GM18502 (cell line): ENCODE measurements around the gene CSTB.

Experiments used
- ATAC-seq: cut with Tn5 transposase; IDR thresholded peaks from one replicate; pipeline ENCODE4 v1.9.1; 2021; ENCODE audit warnings: mild to moderate bottlenecking; ENCODE audit not compliant: unreplicated experiment, poor library complexity

Gene CSTB

DNA sequence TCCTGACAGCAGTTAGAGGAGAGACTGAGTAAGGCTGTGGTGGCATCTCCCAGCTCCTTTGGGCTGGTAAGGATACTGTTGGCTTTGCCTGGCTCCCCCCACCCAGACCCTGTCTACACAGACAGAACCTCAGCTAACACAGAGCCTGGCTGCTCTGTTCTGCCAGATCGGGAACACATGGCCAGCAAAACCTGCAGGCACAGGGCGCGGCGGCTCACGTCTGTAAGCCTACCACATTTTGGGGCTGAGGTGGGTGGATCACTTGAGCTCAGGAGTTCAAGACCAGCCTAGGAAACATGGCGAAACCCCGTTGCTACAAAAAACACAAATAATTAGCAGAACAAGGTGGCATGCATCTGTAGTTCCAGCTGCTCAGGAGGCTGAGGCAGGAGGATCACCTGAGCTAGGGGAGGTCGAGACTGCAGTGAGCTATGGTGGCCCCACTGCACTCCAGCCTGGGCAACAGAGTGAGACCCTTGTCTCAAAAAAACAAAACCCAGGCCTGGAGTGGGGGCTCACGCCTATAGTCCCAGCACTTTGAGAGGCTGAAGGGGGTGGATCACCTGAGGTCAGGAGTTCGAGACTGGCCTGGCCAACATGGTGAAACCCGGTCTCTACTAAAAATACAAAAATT lies 6.7 kb downstream of the CSTB start:
- no peak for ATAC-seq

DNA sequence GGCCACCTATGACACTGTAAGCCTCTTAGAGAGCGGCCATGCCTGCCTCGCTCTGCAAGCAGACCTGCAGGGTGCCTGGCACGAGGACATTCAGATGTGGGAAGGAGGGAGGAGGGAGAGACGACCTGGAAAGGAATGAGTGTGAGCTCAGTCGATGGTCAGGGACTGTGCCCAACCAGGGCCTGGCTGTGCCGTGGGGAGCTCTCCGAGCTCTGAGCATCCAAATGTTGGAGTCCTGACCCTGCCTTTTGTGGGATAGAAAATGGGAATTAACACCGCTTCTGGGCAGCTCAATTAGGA lies 7.3 kb downstream of the CSTB start:
- no peak for ATAC-seq

DNA sequence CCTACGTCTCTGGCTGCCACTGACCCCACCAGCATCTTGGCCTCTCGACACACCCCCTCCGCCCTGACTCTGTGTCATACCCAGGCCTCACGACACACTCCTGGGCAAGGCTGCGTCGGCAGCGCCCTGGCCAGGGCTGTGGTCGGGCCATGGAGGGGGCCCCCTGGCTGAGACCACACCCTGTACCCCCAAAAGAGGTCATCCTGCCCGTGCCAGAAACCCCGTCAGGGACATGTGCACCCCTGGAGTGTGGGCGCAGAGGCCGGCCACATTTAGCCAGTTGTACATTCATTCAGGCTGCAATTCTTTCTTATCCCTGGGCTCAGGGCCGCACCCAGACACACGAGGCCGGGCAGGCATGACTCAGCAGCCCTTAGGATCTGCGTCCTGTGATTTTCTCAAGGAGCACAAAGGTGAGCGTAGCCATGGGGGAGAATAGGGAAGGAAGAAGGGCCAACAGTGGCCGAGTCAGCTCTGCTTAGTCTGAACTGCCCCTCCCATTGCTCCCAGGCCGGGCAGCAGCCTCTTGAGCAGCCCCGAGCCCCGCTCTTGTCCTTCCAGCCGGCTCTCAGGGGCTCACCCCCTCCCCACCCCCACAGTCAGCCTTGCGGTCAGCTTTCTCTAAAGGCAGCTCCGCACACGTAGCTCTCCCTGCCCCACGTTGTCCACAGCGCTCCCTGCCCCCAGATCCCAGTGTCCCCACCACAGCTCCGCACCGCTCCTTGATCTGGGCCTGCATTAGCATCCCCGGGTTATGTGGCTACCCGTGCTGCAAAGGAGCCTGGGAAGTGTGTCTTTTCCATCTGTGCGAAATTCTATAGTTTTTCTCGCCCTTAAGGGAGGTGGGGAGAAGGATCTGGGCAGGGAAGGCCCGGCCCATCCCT lies 7.9 kb downstream of the CSTB start:
- ATAC-seq: no peak

DNA sequence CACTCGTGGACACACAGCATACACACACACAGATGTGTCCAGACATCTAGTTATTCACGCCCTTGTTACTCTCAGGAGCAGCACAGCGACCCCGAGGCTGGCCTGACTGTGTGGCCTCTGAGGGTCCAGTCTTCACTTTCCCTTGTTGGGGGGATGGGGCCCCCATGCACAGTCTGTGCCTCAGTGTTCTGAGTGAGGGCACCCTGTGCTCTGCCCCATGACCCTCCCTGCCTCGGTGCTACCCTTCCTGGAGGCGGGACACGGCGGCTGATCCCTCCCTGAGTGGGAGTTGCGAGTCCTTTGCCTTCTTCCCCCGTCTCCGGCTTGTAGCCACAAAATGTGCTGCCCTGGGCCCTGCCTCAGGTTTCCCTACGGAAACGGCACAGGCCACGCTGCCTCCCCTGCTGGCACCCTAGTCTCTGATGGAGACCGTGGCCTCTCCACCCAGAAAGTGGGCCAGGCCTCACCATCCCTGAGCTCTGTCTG lies 8.6 kb downstream of the CSTB start:
- no peak for ATAC-seq

DNA sequence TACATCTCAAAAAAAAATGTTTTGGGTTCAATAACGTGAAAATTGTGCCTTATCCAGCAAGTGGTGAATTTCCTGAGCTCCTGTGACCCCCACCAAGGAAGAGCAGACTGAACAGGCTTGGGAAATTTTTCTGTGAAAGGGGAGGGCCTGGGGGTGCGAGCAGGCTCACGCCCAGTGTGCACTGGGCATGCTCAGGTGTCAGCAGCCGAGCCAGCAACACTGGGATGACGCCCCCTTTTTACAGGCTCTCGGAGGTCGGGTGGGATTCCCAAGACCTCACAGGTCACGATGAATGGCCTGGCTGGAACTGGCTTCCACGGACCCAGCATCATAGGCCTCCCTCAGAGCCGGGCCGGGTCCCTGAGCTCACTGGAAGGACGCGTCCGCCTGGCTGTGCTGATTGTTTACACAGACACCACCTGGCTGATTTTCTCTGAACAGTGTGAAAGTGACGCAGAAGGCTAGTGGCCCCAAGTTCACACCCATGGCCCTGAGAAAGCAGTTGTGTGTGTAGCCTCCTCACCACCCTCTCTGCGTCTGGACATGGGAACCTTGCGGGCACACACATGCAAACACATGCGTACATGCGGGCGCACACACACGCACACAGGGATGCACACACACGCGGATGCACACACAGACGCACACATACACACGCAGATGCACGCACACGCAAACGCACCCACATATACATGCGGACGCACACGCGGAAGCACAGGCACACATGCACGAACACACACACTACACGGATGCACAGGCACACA lies 9.2 kb downstream of the CSTB start:
- no peak for ATAC-seq

DNA sequence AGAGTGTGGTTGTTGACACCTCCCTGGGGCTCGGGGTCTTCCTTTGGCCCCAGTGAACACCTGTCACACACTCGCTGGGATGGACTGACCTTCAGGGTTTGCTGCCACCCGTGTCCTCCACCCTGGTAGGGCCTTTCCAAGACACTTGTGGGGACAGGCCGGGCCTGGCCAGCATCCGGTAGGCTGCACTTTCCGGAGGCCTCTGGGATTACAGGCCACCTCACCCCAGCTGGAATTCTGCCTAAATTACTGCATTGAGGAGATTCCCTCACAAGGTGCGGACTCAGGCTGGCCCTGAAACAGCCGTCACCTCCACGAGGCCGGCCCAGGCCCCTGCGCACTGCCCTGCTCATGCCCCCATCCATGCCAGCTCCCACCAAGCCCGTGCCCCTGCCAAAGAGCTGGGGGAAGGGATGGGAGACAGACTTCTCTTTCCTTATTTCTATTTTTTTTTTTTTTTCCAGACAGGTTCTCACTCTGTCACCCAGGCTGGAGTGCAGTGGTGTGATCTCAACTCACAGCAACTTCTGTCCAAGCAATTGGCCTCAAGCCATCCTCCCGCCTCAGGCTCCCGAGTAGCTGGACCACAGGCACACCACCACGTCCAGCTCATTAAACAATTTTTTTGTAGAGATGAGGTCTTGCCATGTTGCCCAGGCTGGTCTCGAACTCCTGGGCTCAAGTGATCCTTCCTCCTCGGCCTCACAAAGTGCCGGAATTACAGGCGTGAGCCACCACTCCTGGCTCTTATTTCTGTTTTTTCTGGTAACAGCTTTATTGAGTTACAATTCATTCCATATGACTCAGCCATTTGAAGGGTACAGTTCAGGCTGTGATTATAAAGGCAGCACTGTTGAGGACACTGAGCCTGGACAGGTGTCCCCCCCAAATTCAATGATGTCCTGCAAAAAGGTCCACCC lies 11.3 kb downstream of the CSTB start:
- ATAC-seq: no peak

DNA sequence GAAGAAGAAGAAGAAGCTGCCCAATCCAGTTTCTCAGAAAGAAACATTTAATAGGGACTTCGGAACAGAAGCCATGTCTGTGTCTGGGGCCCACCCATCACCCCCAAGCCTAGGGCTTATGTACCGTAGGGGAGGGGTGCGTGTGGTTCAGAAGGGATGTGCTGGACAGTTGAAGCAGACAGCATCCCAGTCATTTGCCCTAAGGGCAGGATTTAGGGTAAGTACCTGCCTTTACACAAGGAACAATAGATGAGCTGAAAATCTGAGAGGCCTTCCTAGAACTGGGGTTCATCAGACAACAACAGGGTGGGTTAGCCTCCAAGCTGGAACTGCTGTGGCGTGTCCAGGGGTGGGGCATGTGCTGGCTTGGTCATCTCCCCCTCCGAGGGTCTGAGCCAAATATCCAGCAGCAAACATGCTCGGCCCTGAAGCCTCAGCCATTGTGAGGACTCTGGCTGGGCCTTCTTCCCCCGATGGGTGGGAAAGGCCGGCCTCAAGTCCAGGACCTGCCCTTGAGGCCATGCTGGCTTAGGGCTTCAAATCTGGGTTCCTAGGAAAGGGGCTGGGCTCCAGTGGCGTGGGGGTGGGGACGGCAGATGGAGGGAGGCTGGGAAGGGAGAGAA lies 12.1 kb downstream of the CSTB start:
- ATAC-seq: no peak

DNA sequence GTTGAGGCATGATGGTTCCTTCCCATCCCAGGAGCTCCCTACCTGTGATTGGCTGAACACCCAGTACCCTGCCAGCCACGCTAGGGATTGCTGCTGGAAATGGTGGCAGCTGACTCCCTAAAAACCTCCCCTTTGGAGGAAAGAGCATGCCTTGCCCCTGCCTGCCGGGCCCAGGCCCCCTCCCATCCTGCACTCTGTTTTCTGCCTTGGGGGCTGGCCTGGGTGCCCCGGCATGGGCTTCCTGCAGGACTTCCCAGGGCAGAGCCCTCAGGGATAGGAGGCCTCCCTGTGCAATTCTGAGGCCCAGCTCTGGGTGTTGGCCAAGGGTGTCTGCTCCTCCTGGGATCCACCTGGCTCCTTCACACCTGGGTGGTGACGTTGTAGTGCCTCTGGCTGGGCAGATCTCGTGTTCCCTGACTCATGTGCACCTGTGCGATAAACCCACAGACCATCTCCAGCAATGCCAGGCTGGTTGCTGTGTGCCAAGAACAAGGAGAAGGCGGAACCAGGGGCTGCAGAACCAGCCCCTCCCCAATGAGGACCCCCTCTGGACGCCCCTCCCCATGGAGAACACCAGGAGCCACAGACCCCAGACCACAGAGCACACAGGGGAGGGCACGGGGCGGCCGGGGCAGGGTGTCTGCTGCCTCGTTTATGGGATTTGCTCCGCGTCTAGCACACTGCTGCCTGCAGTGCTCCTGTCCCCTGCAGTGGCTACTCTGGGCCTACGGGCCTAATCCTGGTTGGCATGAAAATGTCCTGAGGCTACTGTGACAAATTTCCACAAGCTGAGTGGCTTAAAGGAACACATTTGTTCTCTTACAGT lies 13.6 kb downstream of the CSTB start:
- ATAC-seq: no peak

DNA sequence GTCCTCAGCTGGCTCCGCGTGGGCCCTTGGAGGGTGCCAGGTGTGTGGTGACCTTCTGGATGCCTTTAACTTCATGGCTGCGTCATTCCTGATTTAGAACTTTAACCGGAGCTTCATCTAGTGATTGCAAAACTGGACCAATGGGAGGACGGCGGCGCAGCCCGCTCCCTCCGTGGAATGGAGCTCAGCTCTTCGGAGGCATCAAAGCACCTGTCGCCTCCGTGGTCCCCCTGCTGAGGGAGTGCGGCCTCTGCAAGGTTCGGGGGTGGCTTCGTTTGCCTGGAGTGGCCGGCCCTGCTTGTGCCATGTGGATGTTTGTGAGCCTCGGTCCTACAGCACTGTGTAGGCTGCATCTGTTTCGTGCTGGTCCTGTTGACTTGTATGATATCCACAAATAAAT lies 14.2 kb downstream of the CSTB start:
- ATAC-seq: no peak

DNA sequence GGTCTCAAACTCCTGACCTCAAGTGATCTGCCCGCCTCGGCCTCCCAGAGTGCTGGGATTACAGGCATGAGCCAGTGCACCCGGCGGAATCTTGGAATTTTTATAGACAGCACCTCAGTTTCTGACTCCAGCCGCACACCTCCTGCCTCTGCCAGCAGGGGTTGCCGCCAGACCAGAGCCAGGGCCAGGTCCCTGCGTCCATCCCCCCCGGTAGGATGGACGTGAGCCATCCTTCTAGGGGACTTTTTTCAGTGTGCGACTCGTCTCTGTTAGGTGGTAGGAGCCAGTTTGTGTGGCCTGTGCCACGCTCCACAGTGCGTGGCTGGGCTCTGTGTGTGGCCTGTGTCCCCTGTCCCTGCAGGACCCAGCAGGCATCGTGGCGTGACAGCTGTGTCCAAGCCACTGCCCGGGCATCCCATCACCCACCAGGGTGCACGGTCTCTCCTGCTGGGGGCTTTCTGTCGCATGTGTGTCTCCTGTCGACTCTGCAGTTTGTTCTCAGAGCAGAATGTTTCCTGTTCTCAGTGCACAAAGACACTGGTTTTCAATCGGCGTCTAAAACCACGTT lies 15.6 kb downstream of the CSTB start:
- ATAC-seq: no peak

DNA sequence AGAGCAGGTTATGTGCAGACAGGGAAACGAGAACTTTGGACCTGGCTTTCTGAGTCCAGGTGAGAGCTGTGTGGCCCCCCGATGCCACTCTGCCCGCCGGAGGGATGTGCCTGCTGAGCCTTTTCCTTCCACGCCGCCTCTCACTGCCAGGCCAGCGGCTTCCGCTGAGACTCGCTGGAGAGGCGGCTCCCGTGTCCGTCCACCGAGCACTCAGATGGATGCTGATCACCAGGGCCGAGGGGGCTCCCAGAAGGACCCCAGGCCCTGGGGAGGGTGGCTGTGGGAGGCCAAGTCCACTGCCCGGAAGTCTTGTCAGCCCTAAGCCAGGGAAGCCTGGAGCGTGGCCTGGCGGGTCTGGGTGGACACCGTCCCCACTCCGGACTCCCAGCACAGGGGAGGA lies 16.5 kb downstream of the CSTB start:
- ATAC-seq: no peak

DNA sequence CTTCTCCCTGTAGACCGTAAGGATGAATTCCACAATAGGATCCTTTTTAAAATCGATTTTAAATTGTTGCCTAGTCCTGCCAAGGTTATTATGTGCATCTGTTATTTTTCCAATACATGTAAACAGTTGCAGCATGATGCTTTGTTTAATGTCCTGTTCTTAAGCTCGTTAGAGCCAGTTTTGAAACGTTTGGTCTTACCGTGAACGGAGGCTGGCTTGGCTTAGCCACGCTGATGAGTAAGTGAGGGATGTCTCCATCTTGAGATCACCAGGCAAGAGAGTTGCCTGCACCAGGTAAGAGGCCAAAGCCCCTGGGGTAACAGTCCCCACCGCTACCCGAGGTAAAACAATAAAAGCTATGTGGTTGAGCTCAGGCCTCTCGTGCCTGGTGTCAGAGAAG lies 17.3 kb downstream of the CSTB start:
- no peak for ATAC-seq

DNA sequence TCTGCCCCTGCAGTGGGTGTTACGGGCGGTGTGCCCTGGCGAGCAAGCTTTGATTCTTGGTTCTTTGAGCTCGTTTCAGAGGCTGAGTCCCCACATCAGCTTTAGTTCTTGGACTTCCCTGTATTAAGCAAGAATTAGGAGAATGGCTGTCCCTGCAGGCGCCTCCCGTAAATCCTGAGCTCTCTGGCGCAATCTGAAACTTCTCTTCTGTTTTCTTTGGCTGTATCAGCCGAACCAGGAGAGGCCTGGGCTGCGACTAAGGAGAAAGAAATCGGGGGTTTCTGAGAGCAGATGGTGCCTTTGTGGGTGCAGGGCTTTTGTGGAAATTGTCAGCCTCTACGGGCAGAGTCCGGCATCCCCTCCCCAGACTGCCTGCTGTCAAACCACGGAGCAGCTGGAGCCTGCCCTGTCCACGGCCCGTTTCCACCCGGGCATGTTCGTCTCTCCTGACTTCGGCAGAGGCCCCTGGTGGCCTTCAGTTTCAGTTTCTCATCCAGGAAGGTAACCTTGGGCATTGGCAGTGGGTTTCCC lies 17.9 kb downstream of the CSTB start:
- ATAC-seq: no peak

DNA sequence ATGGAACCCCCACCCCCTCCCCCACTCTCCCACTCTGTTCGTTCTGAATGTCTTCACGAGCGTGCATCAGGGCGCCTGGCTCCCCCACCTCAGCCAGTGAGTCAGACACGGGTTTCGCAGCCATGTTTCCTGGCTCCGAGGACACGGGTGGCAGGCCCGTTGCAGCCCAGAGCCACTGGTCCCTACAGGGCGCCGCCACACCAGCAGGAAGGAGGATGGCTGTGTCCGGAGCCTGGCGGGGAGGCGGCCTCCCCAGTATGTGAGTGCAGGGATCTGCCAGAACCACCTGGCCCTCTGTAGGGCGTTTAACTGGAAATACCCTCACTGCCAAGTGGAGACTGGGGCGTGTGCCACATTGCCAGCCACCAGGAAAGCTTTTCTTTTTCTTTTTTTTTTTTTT lies 18.5 kb downstream of the CSTB start:
- ATAC-seq: no peak

DNA sequence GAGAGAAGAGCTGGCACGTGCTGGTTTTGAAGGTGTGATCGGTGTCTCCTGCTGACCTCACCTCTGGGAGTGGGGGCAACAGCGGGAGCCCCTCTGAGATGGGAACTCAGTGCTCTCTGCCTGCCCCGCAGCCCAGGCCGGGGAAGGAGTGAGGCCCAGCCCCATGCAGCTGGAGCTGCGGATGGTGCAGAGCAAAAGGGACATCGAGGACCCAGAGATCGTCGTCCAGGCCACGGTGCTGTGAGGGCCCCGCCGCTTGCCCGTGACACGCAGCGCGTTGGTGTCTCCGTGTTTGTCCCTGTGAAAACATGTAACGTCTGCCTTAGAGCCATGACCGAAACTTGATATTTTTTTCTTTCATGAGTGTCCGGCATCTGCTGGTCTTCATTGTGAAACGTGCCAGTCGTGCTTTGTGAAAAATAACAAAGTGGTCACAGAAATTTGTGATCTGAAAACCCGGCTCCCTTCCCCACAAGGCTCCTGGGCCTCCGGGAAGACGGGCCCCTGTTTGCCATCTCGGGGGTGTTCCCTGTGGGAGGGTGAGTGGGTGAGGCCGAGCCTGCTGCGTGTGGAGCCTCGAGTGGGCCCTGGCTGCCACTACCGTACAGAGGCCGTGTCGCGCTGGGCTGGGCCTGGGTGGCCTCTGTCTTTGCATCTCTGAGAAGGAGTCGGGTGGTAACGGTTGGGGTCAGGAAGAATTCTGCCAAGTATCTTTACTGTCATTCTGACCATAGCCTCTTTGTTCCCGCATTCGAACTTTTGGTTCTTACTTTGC lies 20.1 kb downstream of the CSTB start:
- ATAC-seq: no peak

DNA sequence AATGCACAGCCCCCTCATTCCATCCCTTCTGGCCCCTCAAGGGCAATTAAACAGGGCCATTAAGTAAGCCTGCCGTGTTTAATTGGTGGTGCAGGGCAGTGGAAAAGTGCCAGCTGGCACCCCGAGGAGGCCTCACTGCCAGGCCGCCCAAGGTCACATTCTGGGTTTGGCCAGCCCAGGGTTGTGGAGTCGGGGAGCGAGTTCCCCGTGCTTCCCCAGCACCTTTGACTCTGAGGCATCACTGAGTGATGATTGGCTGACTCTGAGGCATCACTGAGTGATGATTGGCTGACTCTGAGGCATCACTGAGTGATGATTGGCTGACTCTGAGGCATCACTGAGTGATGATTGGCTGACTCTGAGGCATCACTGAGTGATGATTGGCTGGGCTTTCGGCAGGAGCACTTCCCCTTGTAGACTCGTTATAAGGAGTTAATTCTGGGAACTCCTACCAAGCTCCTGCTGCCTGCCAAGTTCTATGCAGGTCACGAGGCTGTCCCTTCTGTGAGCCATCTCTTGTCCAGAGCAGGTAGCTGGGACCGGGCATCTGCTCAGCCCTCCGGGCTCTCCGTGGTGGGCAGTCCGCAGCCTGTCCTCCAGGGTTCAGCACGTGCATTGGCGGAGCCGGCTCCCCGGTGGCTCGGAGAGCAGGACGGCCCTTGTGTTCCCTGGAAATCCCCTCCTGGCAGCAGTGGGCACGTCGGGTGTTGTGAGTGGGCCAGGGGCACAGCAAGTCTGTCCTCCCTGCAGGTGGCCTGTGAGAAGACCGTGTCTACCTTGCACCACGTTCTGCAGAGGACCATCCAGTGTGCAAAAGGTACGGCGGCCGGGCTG lies 20.9 kb downstream of the CSTB start:
- no peak for ATAC-seq

DNA sequence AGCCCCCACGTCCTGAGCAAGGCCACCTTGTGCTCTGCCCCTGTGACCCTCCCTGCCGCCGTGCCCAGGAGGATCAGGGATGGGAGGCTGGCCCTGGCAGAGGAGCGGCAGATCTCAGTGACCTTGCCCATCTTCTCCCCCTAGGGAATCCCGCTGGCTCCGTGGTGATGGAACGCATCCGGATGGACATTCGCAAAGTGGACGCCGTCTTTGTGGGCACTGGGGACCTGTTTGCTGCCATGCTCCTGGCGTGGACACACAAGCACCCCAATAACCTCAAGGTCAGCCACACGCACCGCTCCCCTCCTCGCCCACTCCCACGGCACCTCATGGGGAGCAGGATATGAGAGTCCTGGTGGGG lies 22.7 kb downstream of the CSTB start:
- no peak for ATAC-seq
